ENCODE results near the gene SLC2A5. TPM values are rescaled to one million over a fixed set of nuclear protein-coding genes. Genes with fewer than 3 reads are reported as not detected.
A peak's percentile ranks its signal among the peaks of the same experiment; 100 is the strongest.

SLC2A5 gene
- total RNA-seq, 6 donors from 2014 or later = 0.30 to 11.5 (median 1.2) TPM

DNA sequence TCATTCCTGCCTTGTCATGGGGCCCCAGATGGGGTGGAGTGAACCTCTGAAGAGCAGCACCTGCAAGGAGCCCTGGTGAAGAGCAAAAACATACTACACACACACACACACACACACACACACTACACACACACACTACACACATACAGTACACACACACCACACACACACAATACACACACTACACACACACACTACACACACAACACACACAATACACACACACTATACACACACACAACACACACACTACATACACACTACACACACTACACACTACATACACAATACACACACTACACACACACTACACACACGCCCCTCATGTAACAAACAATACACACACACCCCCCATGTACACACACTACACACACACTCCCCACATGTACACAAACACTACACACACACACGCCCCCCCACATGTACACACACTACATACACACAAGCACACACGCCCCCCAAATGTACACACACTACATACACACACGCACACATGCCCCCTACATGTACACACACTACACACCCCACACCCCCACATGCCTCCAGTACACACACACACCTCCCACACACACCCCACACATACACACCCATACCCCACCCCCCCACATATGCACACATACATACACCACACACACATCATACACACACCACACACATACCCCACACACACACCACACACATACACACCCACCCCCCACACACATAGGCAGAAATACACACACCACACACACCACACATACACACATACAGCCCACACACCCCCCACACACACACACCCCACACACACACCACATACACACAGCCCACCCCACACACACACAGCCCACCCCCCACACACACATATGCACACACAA lies 9.3 kb downstream of the SLC2A5 start:
- Histone ChIP-seq H3K9me3 (no peaks in the 10 kb centered on the region), H3K27me3 (no peaks in the 10 kb centered on the region), H3K4me1 (peaks cover 7 to 15% (median 9%) of the 10 kb centered on the region in 4 donors), H3K36me3 (no peaks in the 10 kb centered on the region), H3K27ac (no peak overlapping the region), H3K4me3 (no peak overlapping the region)
- 87 to 91% methylated on average over 4 of the region's 4 CpGs for WGBS, 2 donors
- no peak for TF ChIP-seq EP300 (IDR thresholded peaks at IDR 0.05)
- TF ChIP-seq, protein P1, sequence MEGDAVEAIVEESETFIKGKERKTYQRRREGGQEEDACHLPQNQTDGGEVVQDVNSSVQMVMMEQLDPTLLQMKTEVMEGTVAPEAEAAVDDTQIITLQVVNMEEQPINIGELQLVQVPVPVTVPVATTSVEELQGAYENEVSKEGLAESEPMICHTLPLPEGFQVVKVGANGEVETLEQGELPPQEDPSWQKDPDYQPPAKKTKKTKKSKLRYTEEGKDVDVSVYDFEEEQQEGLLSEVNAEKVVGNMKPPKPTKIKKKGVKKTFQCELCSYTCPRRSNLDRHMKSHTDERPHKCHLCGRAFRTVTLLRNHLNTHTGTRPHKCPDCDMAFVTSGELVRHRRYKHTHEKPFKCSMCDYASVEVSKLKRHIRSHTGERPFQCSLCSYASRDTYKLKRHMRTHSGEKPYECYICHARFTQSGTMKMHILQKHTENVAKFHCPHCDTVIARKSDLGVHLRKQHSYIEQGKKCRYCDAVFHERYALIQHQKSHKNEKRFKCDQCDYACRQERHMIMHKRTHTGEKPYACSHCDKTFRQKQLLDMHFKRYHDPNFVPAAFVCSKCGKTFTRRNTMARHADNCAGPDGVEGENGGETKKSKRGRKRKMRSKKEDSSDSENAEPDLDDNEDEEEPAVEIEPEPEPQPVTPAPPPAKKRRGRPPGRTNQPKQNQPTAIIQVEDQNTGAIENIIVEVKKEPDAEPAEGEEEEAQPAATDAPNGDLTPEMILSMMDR (IDR thresholded peaks at IDR 0.05) = no peak
- TF ChIP-seq POLR2AphosphoS5 (IDR thresholded peaks at IDR 0.05) = no peak
- ATAC-seq (ENCODE audit: low FRiP score in 2 of 2) (peak in 1 of 2 donors; percentile 7), DNase-seq (no peak)

DNA sequence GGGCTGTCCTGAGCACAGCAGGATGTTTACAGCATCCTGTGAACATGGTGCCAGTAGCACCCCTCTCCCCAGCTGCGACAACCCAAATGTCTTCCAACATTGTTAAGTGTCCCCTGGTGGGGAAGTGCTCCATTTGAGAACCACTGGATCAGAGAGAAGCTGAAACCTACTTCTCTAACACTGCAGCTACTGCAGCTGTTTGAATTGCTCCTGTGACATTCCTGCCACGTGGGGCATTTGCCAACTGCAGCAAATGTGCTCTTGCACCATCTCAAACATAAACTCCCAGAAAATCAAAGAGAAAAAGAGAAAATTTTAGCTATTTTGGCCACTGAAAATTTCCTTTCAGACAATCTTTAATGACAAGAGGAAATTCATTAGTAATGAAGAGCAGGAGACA lies 11.0 kb downstream of the SLC2A5 start:
- no peak overlapping the region for H3K27ac ChIP-seq
- H3K4me1 ChIP-seq = peaks cover 0 to 5% (median 4%) of the 10 kb centered on the region in 4 donors
- ATAC-seq (ENCODE audit: low FRiP score in 2 of 2) = no peak
- H3K27me3 ChIP-seq = no peaks in the 10 kb centered on the region
- no peak for DNase-seq
- WGBS, 2 donors = 26 to 43% methylated on average over 2 of the region's 2 CpGs
- H3K36me3 ChIP-seq = no peaks in the 10 kb centered on the region
- H3K4me3 ChIP-seq = no peak overlapping the region
- H3K9me3 ChIP-seq = no peaks in the 10 kb centered on the region
- TF ChIP-seq EP300 (IDR thresholded peaks at IDR 0.05) (no peak), POLR2AphosphoS5 (IDR thresholded peaks at IDR 0.05) (no peak), POLR2A (IDR thresholded peaks at IDR 0.05) (no peak)
- TF ChIP-seq, protein P1 (IDR thresholded peaks at IDR 0.05) = no peak

DNA sequence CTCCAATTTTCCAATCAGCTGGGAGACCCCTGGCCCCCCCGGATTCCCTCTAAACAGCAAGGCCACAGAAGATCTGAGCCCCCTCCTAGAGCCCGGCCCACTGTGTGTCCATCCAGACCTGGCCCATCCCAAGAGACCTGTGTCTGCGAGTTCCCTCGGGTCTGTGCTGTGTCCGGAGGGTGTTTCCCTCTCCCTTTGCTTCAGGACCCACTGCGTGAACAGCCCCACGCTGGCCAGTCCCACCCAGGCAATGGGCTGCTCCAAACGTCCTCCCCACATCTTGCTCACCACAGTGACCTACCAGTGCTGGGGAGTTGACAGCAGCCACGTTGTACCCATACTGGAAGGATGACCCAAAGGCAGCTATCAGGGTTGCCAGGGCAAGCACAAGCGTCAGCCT lies 11.6 kb downstream of the SLC2A5 start:
- peaks cover 0 to 5% (median 4%) of the 10 kb centered on the region in 4 donors for H3K4me1 ChIP-seq
- no peaks in the 10 kb centered on the region for H3K36me3 ChIP-seq
- H3K27ac ChIP-seq = no peak overlapping the region
- H3K27me3 ChIP-seq = no peaks in the 10 kb centered on the region
- no peak for DNase-seq
- H3K9me3 ChIP-seq = no peaks in the 10 kb centered on the region
- WGBS, 2 donors = 87 to 88% methylated on average over 8 to 10 of the region's 10 CpGs
- TF ChIP-seq EP300 (IDR thresholded peaks at IDR 0.05) (no peak), POLR2AphosphoS5 (IDR thresholded peaks at IDR 0.05) (no peak), POLR2A (IDR thresholded peaks at IDR 0.05) (no peak)
- TF ChIP-seq, protein P1 (IDR thresholded peaks at IDR 0.05) = no peak
- ATAC-seq (ENCODE audit: low FRiP score in 2 of 2) = peak in 1 of 2 donors; percentile 19
- no peak overlapping the region for H3K4me3 ChIP-seq

DNA sequence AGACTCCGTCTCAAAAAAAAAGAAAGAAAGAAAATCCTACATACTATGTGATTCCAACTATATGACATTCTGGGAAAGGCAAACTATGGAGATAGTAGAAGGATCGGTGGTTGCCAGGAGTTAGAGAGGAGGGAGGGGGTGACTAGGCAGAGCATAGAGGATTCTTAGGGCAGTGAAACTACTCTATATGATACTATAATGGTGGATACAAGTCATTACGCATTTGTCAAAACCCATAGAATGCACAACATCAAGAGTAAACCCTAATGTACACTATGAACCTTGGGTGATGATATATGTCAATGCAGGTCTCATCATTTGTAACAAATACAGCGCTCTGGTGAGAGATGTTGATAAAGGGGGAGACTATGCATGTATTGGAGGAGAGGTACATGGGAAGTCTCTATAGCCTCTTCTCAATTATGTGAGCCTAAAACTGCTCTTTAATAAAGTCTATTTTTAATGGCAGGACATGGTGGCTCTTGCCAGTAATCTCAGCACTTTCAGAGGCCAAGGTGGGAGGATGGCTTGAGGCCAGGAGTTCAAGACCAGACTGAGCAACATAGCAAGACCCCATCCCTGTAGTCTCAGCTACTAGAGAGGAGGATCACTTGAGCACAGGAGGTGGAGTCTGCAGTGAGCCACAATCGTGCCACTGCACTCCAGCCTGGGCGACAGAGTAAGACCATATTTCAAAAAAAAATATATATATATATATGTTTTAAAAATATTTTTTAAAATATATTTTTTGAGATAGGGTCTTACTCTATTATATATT lies 17.0 kb downstream of the SLC2A5 start:
- Histone ChIP-seq H3K36me3 (no peaks in the 10 kb centered on the region), H3K4me1 (no peaks in the 10 kb centered on the region), H3K27me3 (no peaks in the 10 kb centered on the region), H3K4me3 (no peak overlapping the region), H3K9me3 (no peaks in the 10 kb centered on the region), H3K27ac (no peak overlapping the region)
- 89 to 91% methylated on average over 6 of the region's 6 CpGs for WGBS, 2 donors
- no peak for ATAC-seq (ENCODE audit: low FRiP score in 2 of 2)
- no peak for DNase-seq
- TF ChIP-seq POLR2A (IDR thresholded peaks at IDR 0.05) (no peak), POLR2AphosphoS5 (IDR thresholded peaks at IDR 0.05) (no peak), EP300 (IDR thresholded peaks at IDR 0.05) (no peak)
- TF ChIP-seq, protein P1 (IDR thresholded peaks at IDR 0.05) = no peak
